ENCODE results near the gene FAM118A.

GRCh38 chr22:45268167-45268957 is 41.4 kb upstream of the FAM118A start:
- TF ChIP-seq CTCF (IDR thresholded peaks at IDR 0.05; ENCODE audit: insufficient read depth, low read depth, low read length), result no peak
- no peak for TF ChIP-seq EZH2 (IDR thresholded peaks at IDR 0.05; ENCODE audit: insufficient read depth, low read length)

Data from astrocyte (in vitro differentiated cells and primary cell).